Stimulated activated CD4-positive, alpha-beta T cell treated with anti-CD3 and anti-CD28 coated beads, Interleukin-4, amount 100 ng/mL, for 24 hours (primary cell): ENCODE results near the gene PRDM16.
"Not testable (repeated sequence)": the region's sequence is repeated elsewhere in the genome, so short reads cannot be mapped to it uniquely, and the experiment has no call there.

ENCODE experiments used
- DNase-seq: peaks from one replicate; pipeline ENCODE4 v3.0.0-alpha.2; 2020

The PRDM16 gene

DNA sequence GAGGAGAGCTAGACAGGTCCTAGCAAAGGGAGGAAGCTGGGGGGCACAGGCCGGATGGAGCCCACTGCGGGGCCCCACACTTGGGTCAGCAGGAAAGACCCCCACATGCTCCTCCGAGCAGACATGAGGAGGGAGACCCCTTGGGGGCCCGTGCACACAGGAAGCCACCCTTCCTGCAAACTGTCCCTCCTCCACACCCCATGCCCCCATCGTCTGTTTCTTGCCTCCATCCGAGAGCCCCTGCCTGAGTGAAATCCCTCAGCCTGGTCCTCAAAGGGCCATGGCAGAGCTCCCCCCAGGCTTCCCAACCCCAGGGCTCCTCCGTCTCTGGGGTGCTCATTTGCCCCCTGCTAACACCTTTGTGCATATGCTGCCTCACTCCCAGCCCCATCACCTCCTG, 168.0 kb downstream of the PRDM16 start:
- no peak for DNase-seq

DNA sequence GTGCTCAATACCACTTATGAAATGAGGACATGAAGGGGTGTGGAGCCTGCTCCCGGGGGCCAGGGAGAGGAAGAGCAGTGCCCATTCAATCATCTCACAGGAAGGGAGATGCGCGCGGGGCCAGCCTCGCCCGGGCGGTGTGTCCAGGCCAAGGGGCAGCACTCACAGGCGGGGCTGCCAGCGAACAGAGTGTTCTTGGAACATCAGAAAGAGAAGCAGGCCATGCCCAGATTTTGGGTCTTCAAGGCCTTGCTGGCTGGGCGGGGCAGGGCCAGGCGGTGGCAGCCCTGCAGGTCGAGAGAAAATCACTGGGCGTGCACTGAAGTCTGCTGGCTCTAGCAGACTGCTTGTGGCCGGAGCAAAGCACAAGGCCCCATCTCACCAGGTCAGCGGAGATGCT, 168.6 kb downstream of the PRDM16 start:
- DNase-seq, result no peak

GRCh38 chr1:3237994-3238702, 169.1 kb downstream of the PRDM16 start:
- no peak for DNase-seq

DNA sequence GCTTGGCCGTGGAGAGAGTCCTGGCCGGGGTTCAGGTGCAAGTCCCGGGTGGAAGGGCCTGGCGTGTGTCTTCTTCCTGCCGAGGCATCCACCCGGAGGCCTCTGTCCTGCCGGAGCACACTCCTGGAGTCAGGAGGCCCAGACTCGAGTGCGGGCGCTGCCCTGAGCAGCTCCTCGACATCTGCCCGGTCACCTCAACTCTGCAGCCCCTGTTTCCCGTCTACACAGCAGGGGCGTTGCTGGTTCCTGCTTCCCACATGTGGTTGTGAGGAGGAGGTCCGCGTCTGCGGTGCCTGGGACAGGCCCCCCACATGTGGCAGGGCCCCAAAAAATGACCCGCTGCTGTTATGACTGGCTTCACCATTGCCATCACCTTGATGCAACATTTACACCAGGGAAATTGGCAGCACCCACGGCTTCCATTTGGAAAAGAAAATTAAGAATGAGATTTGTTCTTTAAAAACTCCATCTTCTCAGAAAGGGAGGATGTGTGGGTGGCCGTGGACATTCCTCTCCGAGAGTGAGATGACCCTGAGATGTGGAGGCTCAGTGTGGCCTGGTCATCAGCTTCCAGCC, 169.8 kb downstream of the PRDM16 start:
- no peak for DNase-seq

DNA sequence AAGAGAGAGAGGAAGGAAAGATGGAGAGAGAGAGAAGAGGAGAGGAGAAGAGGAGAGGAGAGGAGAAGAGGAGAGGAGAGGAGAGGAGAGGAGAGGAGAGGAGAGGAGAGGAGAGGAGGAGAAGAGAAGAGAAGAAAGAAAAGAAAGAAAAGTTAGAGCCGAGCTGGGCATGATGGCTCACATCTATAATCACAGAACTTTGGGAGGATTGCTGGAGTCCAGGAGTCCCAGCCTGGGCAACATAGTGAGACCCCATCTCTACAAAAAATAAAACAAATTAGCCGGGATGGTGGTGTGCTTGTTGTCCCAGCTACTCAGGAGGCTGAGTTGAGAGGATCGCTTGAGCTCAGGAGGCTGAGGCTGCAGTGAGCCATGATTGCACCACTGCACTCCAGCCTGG, 171.0 kb downstream of the PRDM16 start:
- not testable (repeated sequence) for DNase-seq

- no peak for DNase-seq
Measured at GRCh38 chr1:3240524-3241235, 171.7 kb downstream of the PRDM16 start.

DNA sequence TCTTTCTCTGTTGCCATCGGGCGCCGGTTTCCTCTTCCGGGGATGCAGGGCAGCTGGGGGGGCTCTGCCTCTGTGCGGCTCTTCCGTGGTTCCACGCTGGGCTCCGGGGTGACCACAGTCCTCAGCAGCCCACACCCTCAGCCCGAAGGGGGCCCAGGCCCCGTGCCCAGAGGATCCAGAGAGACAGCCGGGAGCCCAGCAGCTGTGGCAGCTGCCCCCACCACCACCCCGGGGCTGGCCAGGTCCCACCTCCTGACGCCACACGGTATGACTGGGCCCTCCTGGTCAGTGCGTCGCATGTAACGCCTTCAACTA, 172.2 kb downstream of the PRDM16 start:
- no peak for DNase-seq

DNA sequence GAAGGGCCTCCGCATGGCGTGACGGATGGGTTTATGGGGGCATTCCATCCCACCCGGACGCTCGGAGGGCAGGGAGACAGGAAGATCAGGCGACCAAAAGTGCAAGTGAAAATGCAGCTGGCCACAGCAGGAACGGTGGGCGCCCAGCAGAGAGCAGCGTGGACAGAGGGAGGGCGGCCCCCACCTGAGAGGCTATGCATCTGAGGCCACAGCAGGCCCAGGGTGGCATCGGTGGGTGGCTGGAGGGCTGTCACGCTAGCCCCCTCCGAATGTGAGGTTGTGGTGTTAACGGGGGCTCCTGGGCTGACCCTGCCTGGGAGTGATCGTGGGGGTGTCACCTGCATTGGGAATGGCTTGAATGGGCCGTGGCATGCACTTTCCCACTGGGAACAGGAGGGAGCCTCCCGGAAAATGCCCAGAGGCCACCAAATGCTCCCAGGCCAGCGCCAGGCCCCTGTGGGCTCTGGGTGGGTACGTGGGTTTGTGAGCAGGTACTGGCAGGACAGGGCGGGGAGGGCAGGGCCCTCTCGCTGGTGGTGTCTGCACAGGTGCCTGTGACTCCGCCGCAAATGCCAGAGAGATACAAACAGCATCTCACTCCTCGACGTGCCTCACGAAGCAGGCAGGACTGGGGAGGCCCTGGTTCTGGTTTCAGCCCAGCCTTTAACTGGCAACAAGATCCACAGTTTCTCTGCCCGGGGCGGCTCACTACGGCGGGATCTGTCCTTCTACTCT, 172.8 kb downstream of the PRDM16 start:
- DNase-seq, result no peak

DNA sequence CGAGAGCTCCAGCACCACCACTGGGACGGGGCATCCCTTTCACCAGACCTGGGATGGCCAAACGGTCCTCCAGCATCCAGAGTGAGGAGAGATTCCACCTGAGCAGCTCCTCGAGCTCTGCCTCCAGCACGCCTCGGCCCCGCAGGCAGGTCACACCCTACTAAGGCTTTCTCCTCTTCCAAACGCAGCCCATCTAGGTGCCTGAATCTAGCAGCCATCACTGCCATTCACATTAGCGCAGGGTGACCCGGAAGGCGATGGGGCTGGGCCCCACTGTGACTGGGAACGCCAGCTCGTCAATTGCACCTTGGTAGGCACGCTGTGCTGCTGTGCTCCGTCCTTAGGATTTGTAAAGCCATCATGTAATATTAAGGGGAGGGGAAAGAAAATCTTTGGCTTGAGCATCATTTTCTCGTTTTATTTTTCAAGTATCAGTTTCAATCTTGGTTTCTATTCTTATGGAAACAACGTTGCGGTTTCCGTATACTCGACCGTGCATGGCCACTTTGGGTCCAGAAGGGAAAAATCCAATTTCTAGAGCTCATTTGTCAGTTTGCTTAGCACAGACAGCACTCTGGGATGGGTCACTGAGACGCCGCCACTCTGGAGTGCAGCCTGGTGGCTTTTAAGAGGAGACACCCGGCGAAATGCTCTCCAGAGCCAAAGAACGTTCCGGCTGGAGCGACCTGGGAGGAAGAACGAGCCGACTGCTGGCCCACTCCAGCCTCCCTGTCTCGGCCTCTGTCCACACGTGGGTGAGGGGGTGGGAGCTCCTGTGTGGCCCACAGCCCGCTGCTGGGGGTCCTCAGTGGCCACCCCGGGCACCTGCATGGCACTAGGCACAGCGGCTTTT, 173.6 kb downstream of the PRDM16 start:
- DNase-seq, result no peak

DNA sequence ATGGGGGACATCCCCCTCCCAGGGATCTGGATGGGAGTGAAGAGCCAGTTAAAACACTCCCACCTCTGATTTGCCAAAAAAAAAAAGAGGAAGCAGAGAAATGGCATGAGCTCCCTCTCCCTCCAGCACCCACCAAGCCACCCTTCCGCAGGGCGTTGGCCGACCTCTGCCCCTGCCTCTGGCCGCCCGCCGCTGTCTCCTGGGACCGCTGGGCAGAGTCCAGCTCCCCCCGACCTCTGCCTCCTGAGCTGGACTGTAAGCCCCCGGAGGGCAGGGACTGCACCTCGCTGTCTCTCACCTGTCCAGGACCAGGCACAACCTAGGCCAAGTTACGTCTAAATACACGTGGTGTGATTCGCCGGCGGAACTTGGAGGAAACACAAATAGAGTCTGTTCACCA, 174.3 kb downstream of the PRDM16 start:
- DNase-seq, result no peak

GRCh38 chr1:3244025-3244926, 175.3 kb downstream of the PRDM16 start:
- DNase-seq, result no peak

DNA sequence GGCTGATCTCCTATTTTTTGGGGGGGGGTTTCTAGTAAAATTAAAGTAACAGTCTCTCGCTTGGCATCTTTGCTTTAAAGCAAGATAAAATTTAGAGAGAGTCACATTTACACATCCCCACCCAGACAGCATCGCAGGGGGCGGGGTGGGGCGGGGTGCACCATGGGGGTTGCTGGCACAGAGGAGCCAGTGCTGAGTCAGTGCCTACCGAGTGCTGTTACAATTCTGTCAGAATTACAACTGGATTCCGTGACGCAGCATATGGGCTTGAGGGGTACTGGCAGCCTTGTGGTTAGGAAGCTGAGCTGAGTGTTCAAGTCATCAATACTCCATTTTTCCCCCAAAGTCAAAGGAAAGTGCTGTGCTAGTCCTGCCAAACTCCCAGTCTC, 175.9 kb downstream of the PRDM16 start:
- no peak for DNase-seq

GRCh38 chr1:3245344-3245743, 176.3 kb downstream of the PRDM16 start:
- no peak for DNase-seq

GRCh38 chr1:3245768-3246167, 176.8 kb downstream of the PRDM16 start:
- DNase-seq, result no peak

DNA sequence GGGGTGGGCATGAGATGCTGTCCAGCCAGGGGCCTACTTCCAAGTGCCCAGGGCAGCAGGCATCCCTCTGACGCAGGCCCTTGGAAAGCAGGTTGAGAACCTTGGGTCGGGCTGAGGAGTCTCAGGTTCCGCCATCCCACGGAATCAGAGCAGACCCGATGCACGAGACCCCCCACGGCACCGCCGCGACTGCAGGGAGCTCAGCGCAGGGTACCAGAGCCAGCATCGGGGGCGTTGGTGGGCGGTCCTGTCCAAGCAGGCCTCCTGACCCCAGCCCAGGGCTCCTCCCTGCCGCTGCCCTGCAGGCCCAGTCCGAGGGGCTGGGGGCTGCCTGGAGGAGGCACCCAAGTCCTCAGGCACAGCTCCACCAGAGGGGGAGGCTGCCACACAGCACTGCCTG, 177.2 kb downstream of the PRDM16 start:
- no peak for DNase-seq

DNA sequence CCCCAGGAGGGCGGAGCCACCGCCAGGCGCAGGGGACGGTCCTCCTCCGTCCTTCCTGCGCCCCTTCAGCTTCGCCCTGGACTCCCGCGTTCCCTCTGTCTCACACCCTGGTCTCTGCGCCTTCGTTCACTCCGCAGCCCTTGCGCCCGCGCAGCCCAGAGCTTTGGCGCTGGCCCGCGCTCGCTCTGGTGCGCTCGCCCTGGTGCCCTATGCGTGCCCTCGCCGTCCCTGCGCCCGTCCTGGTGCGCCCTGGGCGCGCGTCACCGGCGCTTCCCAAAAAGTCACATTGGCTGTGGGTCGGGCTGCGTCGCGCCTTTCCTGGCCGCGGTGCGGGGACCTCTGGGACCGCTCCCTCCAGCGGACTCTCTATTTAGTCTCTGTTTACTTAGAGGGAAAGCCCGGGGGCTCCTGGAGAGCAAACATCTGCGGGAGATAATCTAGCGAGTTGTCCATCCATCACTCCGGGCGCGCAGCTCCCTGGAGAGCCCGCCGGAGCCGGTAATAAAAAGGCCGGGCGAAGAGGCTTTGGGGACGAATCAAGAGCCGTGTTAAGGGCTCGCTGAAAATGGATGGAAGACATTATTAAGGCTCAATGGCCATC, 178.6 kb downstream of the PRDM16 start:
- DNase-seq, result no peak

- no peak for DNase-seq
Measured at GRCh38 chr1:3248155-3249141, 179.4 kb downstream of the PRDM16 start.

GRCh38 chr1:3249231-3249630, 180.2 kb downstream of the PRDM16 start:
- DNase-seq, result no peak

DNA sequence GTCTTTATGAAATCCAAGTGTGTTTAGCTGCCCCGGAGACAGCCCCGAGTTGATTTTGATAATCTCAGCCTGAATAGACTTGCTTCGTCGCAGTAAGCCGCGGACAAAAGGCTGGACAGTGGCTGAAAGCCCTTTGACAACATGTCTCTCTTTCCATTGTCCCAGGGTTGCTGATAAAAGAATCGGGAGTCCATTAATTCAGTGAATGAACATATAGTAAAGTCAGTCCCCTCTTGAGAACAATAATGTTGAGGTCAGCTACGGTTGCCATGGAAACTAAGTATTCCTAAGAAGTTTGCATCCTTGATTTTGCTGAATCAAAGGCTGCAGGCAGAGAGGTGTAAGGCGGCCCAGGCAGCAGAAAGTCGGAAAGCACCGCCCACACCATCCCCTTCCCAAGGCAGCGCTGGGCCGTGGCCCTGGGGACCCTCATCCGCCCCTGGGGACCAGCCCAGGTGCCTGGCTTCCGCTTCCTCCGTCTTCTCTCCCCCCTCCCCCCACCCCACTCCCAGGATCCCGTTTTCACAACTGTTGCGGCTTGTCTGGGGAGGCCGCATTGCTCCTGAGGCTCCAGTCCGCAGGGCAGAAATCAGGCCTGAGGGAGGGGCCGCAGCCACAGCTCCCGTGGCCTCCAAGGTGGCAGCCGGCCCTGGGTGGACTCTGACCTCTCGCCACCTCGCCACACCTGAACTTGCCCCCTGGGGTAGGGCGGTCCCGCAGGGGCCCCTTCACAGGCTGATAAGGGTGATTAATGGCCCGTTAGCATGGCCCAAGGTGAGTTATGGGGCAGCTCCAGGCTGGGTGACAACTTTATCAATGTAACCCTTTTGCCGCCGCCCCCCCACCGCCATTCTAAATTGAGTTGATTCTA, 180.9 kb downstream of the PRDM16 start:
- no peak for DNase-seq
